Kidney (tissue), 14 donors: ENCODE data around the gene CYP11A1. TPM values are rescaled to one million over a fixed set of nuclear protein-coding genes. Genes with fewer than 3 reads are reported as not detected.

ENCODE experiments used
- DNase-seq, 5 donors: peaks; one replicate each; pipeline ENCODE4 v3.0.0-alpha.2; 2013 to 2020
- FAIRE-seq: peaks from 2 replicates; lab custom pipeline; 2012; peaks lifted over from hg19 to GRCh38; lab: Jason Lieb, UNC
- H3K27ac ChIP-seq, 2 donors: one replicate each; pipeline ENCODE4 v1.7.0; 2013; ENCODE audit warnings: low read depth in 2 of 2, low read length in 2 of 2, inconsistent platforms in 1 of 2
- H3K27me3 ChIP-seq: one replicate; pipeline ENCODE4 v1.7.1; 2013; ENCODE audit warnings: low read length, inconsistent platforms; ENCODE audit not compliant: control insufficient read depth, insufficient read depth
- H3K36me3 ChIP-seq, 3 donors: one replicate each; pipeline versions ENCODE4 v1.7.0 to v1.7.1; 2013; ENCODE audit warnings: low read length in 3 of 3, control low read depth in 1 of 3, inconsistent platforms in 1 of 3; ENCODE audit not compliant: insufficient read depth in 3 of 3, control insufficient read depth in 2 of 3
- H3K4me1 ChIP-seq, 3 donors: one replicate each; pipeline versions ENCODE4 v1.7.0 to v1.7.1; 2013; ENCODE audit warnings: low read length in 3 of 3, inconsistent platforms in 1 of 3, low read depth in 1 of 3; ENCODE audit not compliant: control insufficient read depth in 2 of 3, insufficient read depth in 2 of 3
- H3K4me3 ChIP-seq, 3 donors: one replicate each; pipeline versions ENCODE4 v1.7.0 to v1.8.1; 2013; ENCODE audit warnings: low read length in 3 of 3, control low read depth in 1 of 3, inconsistent platforms in 1 of 3
- H3K9ac ChIP-seq, 3 donors: one replicate each; pipeline versions ENCODE4 v1.7.0 to v1.7.1; 2013; ENCODE audit warnings: low read length in 3 of 3, control low read depth in 1 of 3, inconsistent platforms in 1 of 3
- H3K9me3 ChIP-seq, 3 donors: one replicate each; pipeline versions ENCODE4 v1.7.0 to v1.7.1; 2013; ENCODE audit warnings: low read length in 3 of 3, control low read depth in 1 of 3, inconsistent platforms in 1 of 3; ENCODE audit not compliant: control insufficient read depth in 2 of 3, insufficient read depth in 1 of 3
- intact Hi-C: fragments of 100-400 bp; cut with DNase I; formaldehyde crosslinking; loops from one replicate; pipeline ENCODE4 v1.11.1; 2022
- polyA plus RNA-seq: library from polyadenylated mRNA; stranded (reverse); fragments of 350-450 nt; fragmentation: Illumina TruSeq; extraction: RNeasy Lipid Tissue Mini Kit (QIAGEN cat#74804); gene quantifications from one replicate; pipeline ENCODE4 v1.2.3, GENCODE V29; 2014; ENCODE audit warnings: low read depth, low replicate concordance; ENCODE audit not compliant: insufficient read depth
- total RNA-seq: library from RNA; stranded (reverse); fragmentation: NEBNext Ultra II Directional; extraction: Animal tissue kit (Norgen Biotek cat#: 25700); gene quantifications from one replicate; pipeline ENCODE4 v1.2.1, GENCODE V29; 2021
- TF ChIP-seq, protein P1 (sequence below): IDR thresholded peaks from 3 replicates; pipeline ENCODE4 v1.5.1; 2012; ENCODE audit warnings: mild to moderate bottlenecking, moderate library complexity, borderline replicate concordance; ENCODE audit not compliant: insufficient read depth; ENCODE audit errors: extremely low read depth
- donor health status: control.
- donor health status: control.
- donor health status: control.
- donor health status: control.
- donor health status: control.
- donor health status: DM: yes; HTN: yes; CAD: no.
- donor health status: Normal renal cell carcinoma (clear cell type).

The CYP11A1 gene
- total and polyA plus RNA-seq, 2 donors from 2014 or later: 0.13 to 2.7 TPM

DNA sequence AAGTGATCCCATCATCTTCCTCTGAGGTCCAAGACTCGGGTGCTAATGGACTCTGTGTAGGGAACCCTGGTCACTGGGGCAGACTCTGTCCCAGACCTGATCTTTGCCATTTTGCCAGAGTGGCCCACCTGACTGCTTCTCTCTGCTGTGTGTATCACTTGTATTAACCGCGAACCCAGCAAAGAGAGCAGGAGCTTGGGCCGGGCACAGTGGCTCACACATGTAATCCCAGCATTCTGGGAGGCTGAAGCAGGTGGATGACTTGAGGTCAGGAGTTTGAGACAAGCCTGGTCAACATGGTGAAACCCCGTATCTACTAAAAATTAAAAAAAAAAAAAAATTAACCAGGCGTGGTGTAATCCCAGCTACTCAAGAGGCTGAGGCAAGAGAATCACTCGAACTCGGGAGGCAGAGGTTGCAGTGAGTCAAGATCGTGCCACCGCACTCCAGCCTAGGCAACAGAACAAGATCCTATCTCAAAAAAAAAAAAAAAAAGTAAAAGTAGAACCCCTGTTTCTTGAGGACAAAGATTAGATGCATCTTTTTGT is 32.9 kb upstream of the CYP11A1 start:
- Histone ChIP-seq H3K36me3 (no peaks in the 10 kb centered on the region), H3K27me3 (no peaks in the 10 kb centered on the region), H3K27ac (no peak overlapping the region), H3K9me3 (no peaks in the 10 kb centered on the region), H3K4me1 (peaks cover 0 to 3% (median 2%) of the 10 kb centered on the region in 3 donors), H3K4me3 (no peak overlapping the region), H3K9ac (no peak overlapping the region)
- TF ChIP-seq, protein P1, sequence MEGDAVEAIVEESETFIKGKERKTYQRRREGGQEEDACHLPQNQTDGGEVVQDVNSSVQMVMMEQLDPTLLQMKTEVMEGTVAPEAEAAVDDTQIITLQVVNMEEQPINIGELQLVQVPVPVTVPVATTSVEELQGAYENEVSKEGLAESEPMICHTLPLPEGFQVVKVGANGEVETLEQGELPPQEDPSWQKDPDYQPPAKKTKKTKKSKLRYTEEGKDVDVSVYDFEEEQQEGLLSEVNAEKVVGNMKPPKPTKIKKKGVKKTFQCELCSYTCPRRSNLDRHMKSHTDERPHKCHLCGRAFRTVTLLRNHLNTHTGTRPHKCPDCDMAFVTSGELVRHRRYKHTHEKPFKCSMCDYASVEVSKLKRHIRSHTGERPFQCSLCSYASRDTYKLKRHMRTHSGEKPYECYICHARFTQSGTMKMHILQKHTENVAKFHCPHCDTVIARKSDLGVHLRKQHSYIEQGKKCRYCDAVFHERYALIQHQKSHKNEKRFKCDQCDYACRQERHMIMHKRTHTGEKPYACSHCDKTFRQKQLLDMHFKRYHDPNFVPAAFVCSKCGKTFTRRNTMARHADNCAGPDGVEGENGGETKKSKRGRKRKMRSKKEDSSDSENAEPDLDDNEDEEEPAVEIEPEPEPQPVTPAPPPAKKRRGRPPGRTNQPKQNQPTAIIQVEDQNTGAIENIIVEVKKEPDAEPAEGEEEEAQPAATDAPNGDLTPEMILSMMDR: no peak
- FAIRE-seq: no peak
- intact Hi-C loops: no loop called here
- DNase-seq: no peak

- H3K36me3 ChIP-seq: no peaks in the 10 kb centered on the region
- no peak overlapping the region for H3K9ac ChIP-seq
These were observed 32.3 kb upstream of the CYP11A1 start for GRCh38 chr15:74399511-74400312.

GRCh38 chr15:74399100-74399499 is 31.7 kb upstream of the CYP11A1 start:
- DNase-seq: no peak
- intact Hi-C loops: no loop called here
- Histone ChIP-seq H3K4me1 (peaks cover 0 to 2% (median 0%) of the 10 kb centered on the region in 3 donors), H3K36me3 (no peaks in the 10 kb centered on the region), H3K9ac (no peak overlapping the region), H3K4me3 (no peak overlapping the region), H3K9me3 (no peaks in the 10 kb centered on the region), H3K27me3 (no peaks in the 10 kb centered on the region), H3K27ac (no peak overlapping the region)
- FAIRE-seq: no peak
- TF ChIP-seq, protein P1: no peak

More at GRCh38 chr15:74399511-74400312, 32.3 kb upstream of the CYP11A1 start:
- Histone ChIP-seq H3K4me1 (peaks cover 0 to 3% (median 2%) of the 10 kb centered on the region in 3 donors), H3K9me3 (no peaks in the 10 kb centered on the region), H3K4me3 (no peak overlapping the region), H3K27ac (no peak overlapping the region), H3K27me3 (no peaks in the 10 kb centered on the region)
- FAIRE-seq (no peak), DNase-seq (no peak)
- intact Hi-C loops: no loop called here
- TF ChIP-seq, protein P1: no peak
